Esophagus muscularis mucosa (tissue), 4 donors: ENCODE results near the gene TEX35. TPM values are rescaled to one million over a fixed set of nuclear protein-coding genes. Genes with fewer than 3 reads are reported as not detected.

Experiments used
- DNase-seq: peaks from one replicate; pipeline ENCODE4 v3.0.0-alpha.2; 2017; ENCODE audit errors: extremely low spot score
- H3K27ac ChIP-seq, 4 donors: fragments of 200-600 bp; sonication (generic); replicated peaks in 1 of 4; 1 replicate in 3 of 4; 2 replicates in 1 of 4; pipeline ENCODE4 v1.5.1; 2016 to 2019; ENCODE audit warnings: mild to moderate bottlenecking in 1 of 4
- H3K27me3 ChIP-seq, 4 donors: fragments of 200-600 bp; sonication (generic); one replicate each; pipeline versions ENCODE4 v1.5.1 to v1.6.0; 2016 to 2019
- H3K36me3 ChIP-seq, 4 donors: fragments of 200-600 bp; sonication (generic); one replicate each; pipeline ENCODE4 v1.5.1; 2016 to 2019
- H3K4me1 ChIP-seq, 4 donors: fragments of 200-600 bp; sonication (generic); one replicate each; pipeline ENCODE4 v1.5.1; 2016 to 2019
- H3K4me3 ChIP-seq, 4 donors: fragments of 200-600 bp; sonication (generic); 1 replicate in 2 of 4; 2 replicates in 2 of 4; pipeline ENCODE4 v1.5.1; 2016 to 2019; ENCODE audit warnings: mild to moderate bottlenecking in 4 of 4, moderate library complexity in 1 of 4
- H3K9me3 ChIP-seq, 4 donors: fragments of 200-600 bp; sonication (generic); 1 replicate in 3 of 4; 2 replicates in 1 of 4; pipeline ENCODE4 v1.5.1; 2016 to 2019
- CTCF ChIP-seq, 3 experiments: fragments of 200-600 bp in 2 of 3; fragments of 450-650 bp in 1 of 3; sonication (generic) in 2 of 3; IDR thresholded peaks; one replicate each; pipeline ENCODE4 v1.5.1; 2017 to 2019; ENCODE audit warnings: antibody characterized with exemption in 3 of 3, mild to moderate bottlenecking in 2 of 3, moderate library complexity in 1 of 3
- EP300 ChIP-seq: sonication (generic); formaldehyde crosslinking; IDR thresholded peaks from one replicate; pipeline ENCODE4 v1.6.1; 2017; ENCODE audit warnings: antibody characterized with exemption
- POLR2A ChIP-seq: fragments of 450-650 bp; IDR thresholded peaks from one replicate; pipeline ENCODE4 v1.6.1; 2017; ENCODE audit warnings: antibody characterized with exemption, moderate library complexity, mild to moderate bottlenecking, low read depth
- POLR2AphosphoS5 ChIP-seq, 2 donors: sonication (generic); formaldehyde crosslinking; IDR thresholded peaks; one replicate each; pipeline ENCODE4 v1.6.1; 2017; ENCODE audit warnings: antibody characterized with exemption in 2 of 2
- WGBS: methylation state at CpG from one replicate; pipeline ENCODE4 v1.1.5; 2018; 5-methylcytosine and 5-hydroxymethylcytosine counted together
- intact Hi-C: fragments of 100-400 bp; cut with DNase I; formaldehyde crosslinking; loops from one replicate; pipeline ENCODE4 v1.15.1; 2023
- total RNA-seq, 4 donors: library from RNA; depleted of rRNA; stranded (reverse); fragments of >200 nt; gene quantifications; one replicate each; pipeline versions ENCODE4 v1.1.0 to v1.2.1, GENCODE V29; 2016

The TEX35 gene
- total RNA-seq, 4 donors from 2014 or later, result not detected

- peaks cover 0 to 4% (median 0%) of the 10 kb centered on the region in 4 donors for H3K4me1 ChIP-seq
- no peak overlapping the region for H3K4me3 ChIP-seq
- H3K27me3 ChIP-seq, result no peaks in the 10 kb centered on the region
- H3K9me3 ChIP-seq, result no peaks in the 10 kb centered on the region
- DNase-seq, result no peak
- H3K36me3 ChIP-seq, result no peaks in the 10 kb centered on the region
- WGBS, result 84% methylated on average over 4 of the region's 4 CpGs
- intact Hi-C loops, result no loop called here
- no peak overlapping the region for H3K27ac ChIP-seq
- no peak for TF ChIP-seq EP300
- no peak for TF ChIP-seq POLR2A
- no peak for TF ChIP-seq CTCF (IDR thresholded peaks at IDR 0.05)
Observed at GRCh38 chr1:178518894-178519293, 6.0 kb downstream of the TEX35 start.

- 97% methylated on average over 9 of the region's 11 CpGs for whole genome bisulfite sequencing
- no peaks in the 10 kb centered on the region for H3K4me1 ChIP-seq
- H3K27ac ChIP-seq, result no peak overlapping the region
- no peak overlapping the region for H3K4me3 ChIP-seq
- H3K27me3 ChIP-seq, result no peaks in the 10 kb centered on the region
- no peak for TF ChIP-seq EP300
- no peak for TF ChIP-seq POLR2A
- H3K36me3 ChIP-seq, result no peaks in the 10 kb centered on the region
- no peaks in the 10 kb centered on the region for H3K9me3 ChIP-seq
- no peak for DNase-seq
- intact Hi-C loops, result no loop called here
Observed at GRCh38 chr1:178520803-178521202, 7.9 kb downstream of the TEX35 start.

- H3K27me3 ChIP-seq, result no peaks in the 10 kb centered on the region
- no peaks in the 10 kb centered on the region for H3K4me1 ChIP-seq
- WGBS, result 84% methylated on average over 4 of the region's 4 CpGs
- no peak for DNase-seq
- no peaks in the 10 kb centered on the region for H3K36me3 ChIP-seq
- no peaks in the 10 kb centered on the region for H3K9me3 ChIP-seq
- H3K27ac ChIP-seq, result no peak overlapping the region
- TF ChIP-seq POLR2AphosphoS5 (IDR thresholded peaks at IDR 0.05) (no peak), POLR2A (no peak), CTCF (IDR thresholded peaks at IDR 0.05) (no peak), EP300 (no peak)
- H3K4me3 ChIP-seq, result no peak overlapping the region
- intact Hi-C loops, result no loop called here
Observed at GRCh38 chr1:178521241-178521640, 8.3 kb downstream of the TEX35 start.

- 88% methylated on average over 4 of the region's 4 CpGs for WGBS
- no peak overlapping the region for H3K4me3 ChIP-seq
- intact Hi-C loops, result no loop called here
- no peak overlapping the region for H3K27ac ChIP-seq
- DNase-seq, result no peak
- H3K9me3 ChIP-seq, result no peaks in the 10 kb centered on the region
- H3K36me3 ChIP-seq, result no peaks in the 10 kb centered on the region
- H3K4me1 ChIP-seq, result peaks cover 0 to 6% (median 4%) of the 10 kb centered on the region in 4 donors
- H3K27me3 ChIP-seq, result no peaks in the 10 kb centered on the region
- TF ChIP-seq CTCF (IDR thresholded peaks at IDR 0.05) (no peak), EP300 (no peak), POLR2AphosphoS5 (IDR thresholded peaks at IDR 0.05) (no peak), POLR2A (no peak)
Observed at GRCh38 chr1:178527117-178527516, 14.2 kb downstream of the TEX35 start.

- no peak for TF ChIP-seq EP300
- no peak for TF ChIP-seq CTCF (IDR thresholded peaks at IDR 0.05)
- TF ChIP-seq POLR2A, result no peak
- no peak for TF ChIP-seq POLR2AphosphoS5 (IDR thresholded peaks at IDR 0.05)
- intact Hi-C loops, result no loop called here
- H3K9me3 ChIP-seq, result no peaks in the 10 kb centered on the region
- H3K4me3 ChIP-seq, result no peak overlapping the region
- DNase-seq, result no peak
- H3K4me1 ChIP-seq, result peaks cover 0 to 11% (median 7%) of the 10 kb centered on the region in 4 donors
- no peaks in the 10 kb centered on the region for H3K27me3 ChIP-seq
- WGBS, result 95% methylated on average over 7 of the region's 10 CpGs
- H3K27ac ChIP-seq, result no peak overlapping the region
- H3K36me3 ChIP-seq, result no peaks in the 10 kb centered on the region
Observed at GRCh38 chr1:178528228-178528952, 15.5 kb downstream of the TEX35 start.
